Fibroblast of skin of left biceps (primary cell): ENCODE measurements around the gene PCDHA11.
A peak's percentile ranks its signal among the peaks of the same experiment; 100 is the strongest.
"Not testable (repeated sequence)": the region's sequence is repeated elsewhere in the genome, so short reads cannot be mapped to it uniquely, and the experiment has no call there.

Experiments
- DNase-seq, 2 experiments: peaks; one replicate each; pipeline ENCODE4 v3.0.0-alpha.2; 2013; ENCODE audit warnings: low read depth in 2 of 2

PCDHA11 gene, protein sequence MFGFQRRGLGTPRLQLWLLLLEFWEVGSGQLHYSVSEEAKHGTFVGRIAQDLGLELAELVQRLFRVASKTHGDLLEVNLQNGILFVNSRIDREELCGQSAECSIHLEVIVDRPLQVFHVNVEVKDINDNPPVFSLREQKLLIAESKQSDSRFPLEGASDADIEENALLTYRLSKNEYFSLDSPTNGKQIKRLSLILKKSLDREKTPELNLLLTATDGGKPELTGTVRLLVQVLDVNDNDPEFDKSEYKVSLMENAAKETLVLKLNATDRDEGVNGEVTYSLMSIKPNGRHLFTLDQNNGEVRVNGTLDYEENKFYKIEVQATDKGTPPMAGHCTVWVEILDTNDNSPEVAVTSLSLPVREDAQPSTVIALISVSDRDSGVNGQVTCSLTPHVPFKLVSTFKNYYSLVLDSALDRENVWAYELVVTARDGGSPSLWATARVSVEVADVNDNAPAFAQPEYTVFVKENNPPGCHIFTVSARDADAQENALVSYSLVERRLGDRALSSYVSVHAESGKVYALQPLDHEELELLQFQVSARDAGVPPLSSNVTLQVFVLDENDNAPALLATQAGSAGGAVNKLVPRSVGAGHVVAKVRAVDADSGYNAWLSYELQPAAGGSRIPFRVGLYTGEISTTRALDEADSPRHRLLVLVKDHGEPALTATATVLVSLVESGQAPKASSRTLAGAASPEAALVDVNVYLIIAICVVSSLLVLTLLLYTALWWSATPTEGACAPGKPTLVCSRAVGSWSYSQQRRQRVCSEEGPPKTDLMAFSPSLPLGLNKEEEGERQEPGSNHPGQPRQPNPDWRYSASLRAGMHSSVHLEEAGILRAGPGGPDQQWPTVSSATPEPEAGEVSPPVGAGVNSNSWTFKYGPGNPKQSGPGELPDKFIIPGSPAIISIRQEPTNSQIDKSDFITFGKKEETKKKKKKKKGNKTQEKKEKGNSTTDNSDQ

DNA sequence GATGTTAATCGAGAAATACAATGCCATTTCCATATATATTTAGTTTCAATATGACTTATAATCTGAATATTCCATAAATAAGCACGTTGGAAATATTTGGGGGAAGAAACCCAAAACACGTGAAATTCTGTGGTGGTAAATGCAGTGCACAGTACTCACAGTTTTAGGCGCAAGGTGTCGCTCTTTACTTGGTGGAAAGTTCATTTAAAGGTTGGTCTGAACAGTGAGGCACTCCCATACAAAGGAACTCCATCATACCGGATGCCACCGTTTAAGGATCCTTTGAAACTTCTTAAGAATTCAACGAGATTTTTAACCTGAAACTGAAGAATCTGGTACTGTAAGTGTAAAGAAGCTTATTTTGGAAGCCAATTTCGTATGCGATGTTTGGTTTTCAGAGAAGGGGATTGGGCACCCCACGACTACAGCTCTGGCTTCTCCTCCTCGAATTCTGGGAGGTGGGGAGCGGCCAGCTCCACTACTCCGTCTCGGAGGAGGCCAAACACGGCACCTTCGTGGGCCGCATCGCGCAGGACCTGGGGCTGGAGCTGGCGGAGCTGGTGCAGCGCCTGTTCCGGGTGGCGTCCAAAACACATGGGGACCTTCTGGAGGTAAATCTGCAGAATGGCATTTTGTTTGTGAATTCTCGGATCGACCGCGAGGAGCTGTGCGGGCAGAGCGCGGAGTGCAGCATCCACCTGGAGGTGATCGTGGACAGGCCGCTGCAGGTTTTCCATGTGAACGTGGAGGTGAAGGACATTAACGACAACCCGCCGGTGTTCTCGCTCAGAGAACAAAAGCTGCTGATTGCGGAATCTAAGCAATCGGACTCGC, at the start of gene PCDHA11:
Gene PCDHA11 (plus strand): TSS at position 237 of the 834 bp plus-strand sequence. CDS start 147 bp downstream, at position 384.
- DNase-seq, result no peak

DNA sequence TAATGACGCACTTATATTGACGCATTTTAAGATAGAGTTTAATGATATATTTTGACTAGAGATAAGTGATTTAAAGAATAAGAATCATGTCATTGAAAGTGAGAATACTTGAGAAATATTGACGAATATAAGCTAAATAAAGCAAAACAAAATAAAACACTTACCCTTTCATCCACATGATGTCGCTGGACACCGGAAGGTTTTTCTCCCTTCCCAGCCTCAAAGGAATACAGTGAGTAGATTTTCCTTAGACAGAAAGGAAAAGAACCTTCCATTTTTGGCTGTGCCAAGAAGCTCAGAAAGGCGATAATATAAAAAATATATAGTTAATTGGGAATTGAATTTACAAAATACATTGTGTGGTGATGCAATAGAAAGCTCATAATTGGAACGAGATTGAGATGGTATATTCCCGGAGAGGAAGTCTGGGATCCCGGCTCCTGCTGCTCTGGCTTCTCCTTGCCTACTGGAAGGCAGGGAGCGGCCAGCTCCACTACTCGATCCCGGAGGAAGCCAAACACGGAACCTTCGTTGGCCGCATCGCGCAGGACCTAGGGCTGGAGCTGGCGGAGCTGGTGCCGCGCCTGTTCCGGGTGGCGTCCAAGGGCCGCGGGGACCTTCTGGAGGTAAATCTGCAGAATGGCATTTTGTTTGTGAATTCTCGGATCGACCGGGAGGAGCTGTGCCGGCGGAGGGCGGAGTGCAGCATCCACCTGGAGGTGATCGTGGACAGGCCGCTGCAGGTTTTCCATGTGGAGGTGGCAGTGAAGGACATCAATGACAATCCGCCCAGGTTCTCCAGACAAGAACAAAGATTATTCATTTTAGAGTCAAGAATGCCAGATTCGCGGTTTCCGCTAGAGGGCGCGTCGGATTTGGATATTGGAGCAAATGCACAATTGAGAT, 47.1 kb upstream of the PCDHA11 start, which contains the start of gene PCDHA5:
Gene PCDHA5 (plus strand): TSS at position 239 of the 906 bp plus-strand sequence.
- no peak for DNase-seq

DNA sequence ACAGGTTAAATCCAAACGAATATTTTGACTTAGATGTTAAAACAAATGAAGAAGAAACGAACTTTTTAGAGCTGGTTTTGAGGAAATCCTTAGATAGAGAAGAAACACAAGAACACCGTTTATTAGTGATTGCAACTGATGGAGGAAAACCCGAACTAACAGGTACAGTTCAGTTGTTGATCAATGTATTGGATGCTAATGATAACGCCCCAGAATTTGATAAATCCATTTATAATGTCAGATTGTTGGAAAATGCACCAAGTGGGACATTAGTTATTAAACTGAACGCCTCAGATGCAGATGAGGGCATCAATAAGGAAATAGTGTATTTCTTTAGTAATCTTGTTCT, 46.5 kb upstream of the PCDHA11 start:
- no peak for DNase-seq

DNA sequence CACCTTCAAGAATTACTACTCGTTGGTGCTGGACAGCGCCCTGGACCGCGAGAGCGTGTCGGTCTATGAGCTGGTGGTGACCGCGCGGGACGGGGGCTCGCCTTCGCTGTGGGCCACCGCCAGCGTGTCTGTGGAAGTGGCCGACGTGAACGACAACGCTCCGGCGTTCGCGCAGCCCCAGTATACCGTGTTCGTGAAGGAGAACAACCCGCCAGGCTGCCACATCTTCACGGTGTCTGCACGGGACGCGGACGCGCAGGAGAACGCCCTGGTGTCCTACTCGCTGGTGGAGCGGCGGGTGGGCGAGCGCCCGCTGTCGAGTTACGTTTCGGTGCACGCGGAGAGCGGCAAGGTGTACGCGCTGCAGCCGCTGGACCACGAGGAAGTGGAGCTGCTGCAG, 45.8 kb upstream of the PCDHA11 start:
- DNase-seq, result not testable (repeated sequence)

DNA sequence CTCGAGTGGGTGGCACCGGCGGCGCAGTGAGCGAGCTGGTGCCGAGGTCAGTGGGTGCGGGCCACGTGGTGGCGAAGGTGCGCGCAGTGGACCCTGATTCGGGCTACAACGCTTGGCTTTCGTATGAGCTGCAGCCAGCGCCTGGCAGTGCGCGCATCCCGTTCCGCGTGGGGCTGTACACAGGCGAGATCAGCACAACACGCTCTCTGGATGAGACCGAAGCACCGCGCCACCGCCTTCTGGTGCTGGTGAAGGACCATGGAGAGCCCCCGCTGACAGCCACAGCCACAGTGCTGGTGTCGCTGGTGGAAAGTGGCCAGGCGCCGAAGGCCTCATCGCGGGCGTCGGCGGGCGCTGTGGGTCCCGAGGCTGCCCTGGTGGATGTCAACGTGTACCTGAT, 45.3 kb upstream of the PCDHA11 start:
- DNase-seq, result no peak

DNA sequence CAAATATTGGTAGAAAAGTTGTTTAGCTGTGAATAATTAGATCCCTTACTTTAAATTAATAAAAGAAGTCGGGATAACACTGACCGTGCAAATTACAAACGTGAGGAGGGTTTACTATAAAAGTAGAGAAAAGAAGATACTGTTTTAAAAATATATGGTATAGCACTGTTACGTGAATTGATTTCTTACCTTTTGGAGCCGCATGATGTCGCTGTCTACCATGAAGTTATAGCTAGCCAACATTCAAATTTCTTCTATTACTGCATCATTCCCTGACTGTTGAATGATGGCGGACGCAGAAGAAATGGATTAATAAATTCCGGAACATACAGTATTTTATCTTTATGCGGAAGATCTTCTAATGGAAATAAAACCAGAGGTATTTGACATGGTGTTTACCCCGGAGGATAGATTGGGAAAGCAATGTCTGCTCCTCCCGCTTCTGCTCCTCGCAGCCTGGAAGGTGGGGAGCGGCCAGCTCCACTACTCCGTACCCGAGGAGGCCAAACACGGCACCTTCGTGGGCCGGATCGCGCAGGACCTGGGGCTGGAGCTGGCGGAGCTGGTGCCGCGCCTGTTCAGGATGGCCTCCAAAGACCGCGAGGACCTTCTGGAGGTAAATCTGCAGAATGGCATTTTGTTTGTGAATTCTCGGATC, 40.9 kb upstream of the PCDHA11 start, which contains the start of gene PCDHA6:
Gene PCDHA6 (plus strand): TSS at position 257 of the 658 bp plus-strand sequence. CDS start 132 bp downstream, at position 389.
- no peak for DNase-seq

DNA sequence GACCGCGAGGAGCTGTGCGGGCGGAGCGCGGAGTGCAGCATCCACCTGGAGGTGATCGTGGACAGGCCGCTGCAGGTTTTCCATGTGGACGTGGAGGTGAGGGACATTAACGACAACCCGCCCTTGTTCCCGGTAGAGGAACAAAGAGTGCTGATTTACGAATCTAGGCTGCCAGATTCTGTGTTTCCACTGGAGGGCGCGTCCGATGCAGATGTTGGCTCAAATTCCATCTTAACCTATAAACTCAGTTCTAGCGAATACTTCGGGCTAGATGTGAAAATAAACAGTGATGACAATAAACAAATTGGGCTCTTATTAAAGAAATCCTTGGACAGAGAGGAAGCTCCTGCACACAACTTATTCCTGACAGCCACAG, 40.4 kb upstream of the PCDHA11 start:
- no peak for DNase-seq

DNA sequence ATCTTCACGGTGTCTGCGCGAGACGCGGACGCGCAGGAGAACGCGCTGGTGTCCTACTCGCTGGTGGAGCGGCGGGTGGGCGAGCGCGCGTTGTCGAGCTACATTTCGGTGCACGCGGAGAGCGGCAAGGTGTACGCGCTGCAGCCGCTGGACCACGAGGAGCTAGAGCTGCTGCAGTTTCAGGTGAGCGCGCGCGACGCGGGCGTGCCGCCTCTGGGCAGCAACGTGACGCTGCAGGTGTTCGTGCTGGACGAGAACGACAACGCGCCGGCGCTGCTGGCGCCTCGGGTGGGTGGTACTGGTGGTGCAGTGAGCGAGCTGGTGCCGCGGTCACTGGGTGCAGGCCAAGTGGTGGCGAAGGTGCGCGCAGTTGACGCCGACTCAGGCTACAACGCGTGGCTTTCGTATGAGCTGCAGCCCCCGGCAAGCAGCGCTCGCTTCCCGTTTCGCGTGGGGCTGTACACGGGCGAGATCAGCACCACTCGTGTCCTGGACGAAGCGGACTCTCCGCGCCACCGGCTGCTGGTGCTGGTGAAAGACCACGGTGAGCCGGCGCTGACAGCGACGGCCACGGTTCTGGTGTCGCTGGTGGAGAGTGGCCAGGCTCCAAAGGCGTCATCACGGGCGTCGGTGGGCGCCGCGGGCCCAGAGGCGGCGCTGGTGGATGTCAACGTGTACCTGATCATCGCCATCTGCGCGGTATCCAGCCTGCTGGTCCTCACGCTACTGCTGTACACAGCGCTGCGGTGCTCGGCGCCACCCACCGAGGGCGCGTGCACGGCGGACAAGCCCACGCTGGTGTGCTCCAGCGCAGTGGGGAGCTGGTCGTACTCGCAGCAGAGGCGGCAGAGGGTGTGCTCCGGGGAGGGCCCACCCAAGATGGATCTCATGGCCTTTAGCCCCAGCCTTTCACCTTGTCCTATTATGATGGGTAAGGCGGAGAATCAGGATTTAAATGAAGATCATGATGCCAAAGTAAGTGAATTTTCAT, 39.0 kb upstream of the PCDHA11 start:
- not testable (repeated sequence) for DNase-seq

DNA sequence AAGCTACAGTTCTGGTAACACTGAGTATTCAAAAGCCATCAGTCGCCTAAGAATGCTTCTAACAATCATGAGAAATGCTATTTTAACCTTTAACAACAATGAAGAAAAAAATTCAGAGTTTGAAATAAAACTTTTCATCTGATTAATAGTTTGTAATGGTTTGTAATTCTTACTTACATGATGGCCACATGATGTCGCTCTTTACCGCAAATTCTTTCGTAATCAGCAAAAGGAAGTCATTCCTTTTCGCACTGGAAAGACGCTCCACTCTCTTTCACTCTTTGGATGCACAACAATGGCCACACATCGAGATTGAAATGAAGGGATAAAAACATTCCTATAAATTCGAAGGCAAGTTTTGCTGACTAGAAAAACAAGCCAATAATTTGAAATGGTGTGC, 34.8 kb upstream of the PCDHA11 start, which contains the start of gene PCDHA7:
Gene PCDHA7 (plus strand): TSS at position 277 of the 400 bp plus-strand sequence. CDS start 115 bp downstream, at position 392.
- peak in 1 of 2 experiments; percentile 4 for DNase-seq

DNA sequence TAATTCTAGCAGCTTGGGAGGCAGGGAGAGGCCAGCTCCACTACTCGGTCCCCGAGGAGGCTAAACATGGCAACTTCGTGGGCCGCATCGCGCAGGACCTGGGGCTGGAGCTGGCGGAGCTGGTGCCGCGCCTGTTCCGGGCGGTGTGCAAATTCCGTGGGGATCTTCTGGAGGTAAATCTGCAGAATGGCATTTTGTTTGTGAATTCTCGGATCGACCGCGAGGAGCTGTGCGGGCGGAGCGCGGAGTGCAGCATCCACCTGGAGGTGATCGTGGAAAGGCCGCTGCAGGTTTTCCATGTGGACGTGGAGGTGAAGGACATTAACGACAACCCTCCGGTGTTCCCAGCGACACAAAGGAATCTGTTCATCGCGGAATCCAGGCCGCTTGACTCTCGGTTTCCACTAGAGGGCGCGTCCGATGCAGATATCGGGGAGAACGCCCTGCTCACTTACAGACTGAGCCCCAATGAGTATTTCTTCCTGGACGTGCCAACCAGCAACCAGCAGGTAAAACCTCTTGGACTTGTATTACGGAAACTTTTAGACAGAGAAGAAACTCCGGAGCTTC, 34.2 kb upstream of the PCDHA11 start:
- DNase-seq, result not testable (repeated sequence)

DNA sequence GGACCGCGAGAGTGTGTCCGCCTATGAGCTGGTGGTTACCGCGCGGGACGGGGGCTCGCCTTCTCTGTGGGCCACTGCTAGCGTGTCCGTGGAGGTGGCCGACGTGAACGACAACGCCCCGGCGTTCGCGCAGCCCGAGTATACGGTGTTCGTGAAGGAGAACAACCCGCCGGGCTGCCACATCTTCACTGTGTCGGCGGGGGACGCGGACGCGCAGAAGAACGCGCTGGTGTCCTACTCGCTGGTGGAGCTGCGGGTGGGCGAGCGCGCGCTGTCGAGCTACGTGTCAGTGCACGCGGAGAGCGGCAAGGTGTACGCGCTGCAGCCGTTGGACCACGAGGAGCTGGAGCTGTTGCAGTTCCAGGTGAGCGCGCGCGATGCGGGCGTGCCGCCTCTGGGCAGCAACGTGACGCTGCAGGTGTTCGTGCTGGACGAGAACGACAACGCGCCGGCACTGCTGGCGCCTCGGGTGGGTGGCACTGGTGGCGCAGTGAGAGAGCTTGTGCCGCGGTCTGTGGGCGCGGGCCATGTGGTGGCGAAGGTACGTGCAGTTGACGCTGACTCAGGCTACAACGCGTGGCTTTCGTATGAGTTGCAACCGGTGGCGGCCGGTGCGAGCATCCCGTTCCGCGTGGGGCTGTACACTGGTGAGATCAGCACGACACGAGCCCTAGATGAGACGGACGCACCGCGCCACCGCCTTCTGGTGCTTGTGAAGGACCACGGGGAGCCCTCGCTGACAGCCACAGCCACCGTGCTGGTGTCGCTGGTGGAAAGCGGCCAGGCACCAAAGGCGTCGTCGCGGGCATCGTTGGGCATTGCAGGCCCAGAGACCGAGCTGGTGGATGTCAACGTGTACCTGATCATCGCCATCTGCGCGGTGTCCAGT, 32.9 kb upstream of the PCDHA11 start:
- DNase-seq, result no peak

DNA sequence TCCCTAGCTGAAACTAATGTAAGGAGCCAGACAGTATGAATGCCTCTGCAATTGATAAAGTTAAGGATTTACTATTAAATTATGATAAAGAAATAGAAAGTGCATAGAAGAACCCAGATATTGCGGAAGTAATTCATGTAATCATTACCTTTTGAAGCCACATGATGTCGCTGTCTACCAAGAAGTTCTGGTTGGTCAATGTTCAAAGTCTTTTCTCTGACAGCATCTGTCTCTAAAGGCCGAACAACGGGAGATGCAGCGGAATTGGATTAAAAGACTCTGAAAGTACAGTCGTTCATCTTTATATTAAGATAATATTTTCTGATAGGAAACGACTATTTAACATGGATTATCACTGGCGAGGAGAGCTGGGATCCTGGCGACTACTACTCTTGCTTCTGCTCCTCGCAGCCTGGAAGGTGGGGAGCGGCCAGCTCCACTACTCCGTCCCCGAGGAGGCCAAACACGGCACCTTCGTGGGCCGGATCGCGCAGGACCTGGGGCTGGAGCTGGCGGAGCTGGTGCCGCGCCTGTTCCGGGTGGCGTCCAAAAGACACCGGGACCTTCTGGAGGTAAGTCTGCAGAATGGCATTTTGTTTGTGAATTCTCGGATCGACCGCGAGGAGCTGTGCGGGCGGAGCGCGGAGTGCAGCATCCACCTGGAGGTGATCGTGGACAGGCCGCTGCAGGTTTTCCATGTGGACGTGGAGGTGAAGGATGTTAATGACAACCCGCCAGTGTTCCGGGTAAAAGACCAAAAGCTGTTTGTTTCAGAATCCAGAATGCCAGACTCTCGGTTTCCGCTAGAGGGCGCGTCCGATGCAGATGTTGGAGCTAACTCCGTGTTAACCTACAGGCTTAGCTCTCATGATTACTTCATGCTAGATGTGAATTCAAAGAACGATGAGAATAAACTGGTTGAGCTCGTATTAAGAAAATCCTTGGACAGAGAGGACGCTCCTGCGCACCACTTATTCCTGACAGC, 27.5 kb upstream of the PCDHA11 start, which contains the start of gene PCDHA8:
Gene PCDHA8 (plus strand): TSS at position 210 of the 985 bp plus-strand sequence. CDS start 135 bp downstream, at position 345.
- no peak for DNase-seq

DNA sequence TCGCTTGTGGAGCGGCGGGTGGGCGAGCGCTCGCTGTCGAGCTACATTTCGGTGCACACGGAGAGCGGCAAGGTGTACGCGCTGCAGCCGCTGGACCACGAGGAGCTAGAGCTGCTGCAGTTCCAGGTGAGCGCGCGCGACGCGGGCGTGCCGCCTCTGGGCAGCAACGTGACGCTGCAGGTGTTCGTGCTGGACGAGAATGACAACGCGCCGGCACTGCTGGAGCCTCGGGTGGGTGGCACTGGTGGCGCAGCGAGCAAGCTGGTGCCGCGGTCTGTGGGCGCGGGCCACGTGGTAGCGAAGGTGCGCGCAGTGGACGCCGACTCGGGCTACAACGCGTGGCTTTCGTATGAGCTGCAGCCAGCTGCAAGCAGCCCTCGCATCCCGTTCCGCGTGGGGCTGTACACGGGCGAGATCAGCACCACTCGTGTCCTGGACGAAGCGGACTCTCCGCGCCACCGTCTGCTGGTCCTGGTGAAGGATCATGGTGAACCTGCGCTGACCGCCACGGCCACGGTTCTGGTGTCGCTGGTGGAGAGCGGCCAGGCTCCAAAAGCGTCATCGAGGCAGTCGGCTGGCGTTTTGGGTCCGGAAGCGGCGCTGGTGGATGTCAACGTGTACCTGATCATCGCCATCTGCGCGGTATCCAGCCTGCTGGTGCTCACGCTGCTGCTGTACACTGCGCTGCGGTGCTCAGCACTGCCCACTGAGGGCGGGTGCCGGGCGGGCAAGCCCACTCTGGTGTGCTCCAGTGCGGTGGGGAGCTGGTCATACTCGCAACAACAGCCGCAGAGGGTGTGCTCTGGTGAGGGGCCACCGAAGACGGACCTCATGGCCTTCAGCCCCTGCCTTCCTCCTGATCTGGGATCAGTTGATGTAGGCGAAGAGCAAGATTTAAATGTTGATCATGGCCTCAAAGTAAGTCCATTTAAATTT, 25.7 kb upstream of the PCDHA11 start:
- no peak for DNase-seq
